ENCODE data around the gene CELA2A. TPM values are rescaled to one million over a fixed set of nuclear protein-coding genes. Genes with fewer than 3 reads are reported as not detected.

Gene CELA2A
- total RNA-seq, 1 experiment from 2014 or later, result not detected

- TF ChIP-seq CTCF (IDR thresholded peaks at IDR 0.05; ENCODE audit: unreplicated experiment), result no peak
- intact Hi-C loops (cut with micrococcal nuclease), result no loop called here
- H3K27ac Mint-ChIP-seq (ENCODE audit: low read depth, unreplicated experiment), result no peak overlapping the region
- DNase-seq (ENCODE audit: unreplicated experiment), result no peak
- H3K4me3 Mint-ChIP-seq (ENCODE audit: unreplicated experiment), result no peak overlapping the region
- ChIA-PET POLR2A (no interaction called here), CTCF (interaction anchor here (0.6 to 1.8 kb wide), 3 partner anchors 32 to 564 kb away, joined by 3 to 8 read pairs (median 3); no protein-coding TSS in a partner anchor)
- no peaks in the 10 kb centered on the region for H3K36me3 Mint-ChIP-seq (ENCODE audit: insufficient read depth, unreplicated experiment)
- H3K4me1 Mint-ChIP-seq (ENCODE audit: insufficient read depth, unreplicated experiment), result no peaks in the 10 kb centered on the region
- no TSS peak for BruUV-seq (replicated peaks)
- H3K27me3 Mint-ChIP-seq (ENCODE audit: insufficient read depth, unreplicated experiment), result no peaks in the 10 kb centered on the region
- no peaks in the 10 kb centered on the region for H3K9me3 Mint-ChIP-seq (ENCODE audit: unreplicated experiment)
These were observed 11.8 kb upstream of the CELA2A start for GRCh38 chr1:15444468-15445389.

- no TSS peak for BruUV-seq (replicated peaks)
- H3K36me3 Mint-ChIP-seq (ENCODE audit: insufficient read depth, unreplicated experiment), result no peaks in the 10 kb centered on the region
- ChIA-PET POLR2A (no interaction called here), CTCF (interaction anchor here (0.9 kb wide), 1 partner anchor 301 kb away, joined by 4 read pairs; no protein-coding TSS in a partner anchor)
- H3K27me3 Mint-ChIP-seq (ENCODE audit: insufficient read depth, unreplicated experiment), result no peaks in the 10 kb centered on the region
- TF ChIP-seq CTCF (IDR thresholded peaks at IDR 0.05; ENCODE audit: unreplicated experiment), result no peak
- H3K4me3 Mint-ChIP-seq (ENCODE audit: unreplicated experiment), result no peak overlapping the region
- no peak overlapping the region for H3K27ac Mint-ChIP-seq (ENCODE audit: low read depth, unreplicated experiment)
- intact Hi-C loops (cut with micrococcal nuclease), result no loop called here
- DNase-seq (ENCODE audit: unreplicated experiment), result no peak
- no peaks in the 10 kb centered on the region for H3K9me3 Mint-ChIP-seq (ENCODE audit: unreplicated experiment)
- no peaks in the 10 kb centered on the region for H3K4me1 Mint-ChIP-seq (ENCODE audit: insufficient read depth, unreplicated experiment)
These were observed 11.0 kb upstream of the CELA2A start for GRCh38 chr1:15445390-15446122.

- no TSS peak for BruUV-seq (replicated peaks)
- Mint-ChIP-seq H3K36me3 (ENCODE audit: insufficient read depth, unreplicated experiment) (no peaks in the 10 kb centered on the region), H3K27me3 (ENCODE audit: insufficient read depth, unreplicated experiment) (no peaks in the 10 kb centered on the region), H3K4me3 (ENCODE audit: unreplicated experiment) (no peak overlapping the region), H3K27ac (ENCODE audit: low read depth, unreplicated experiment) (no peak overlapping the region), H3K9me3 (ENCODE audit: unreplicated experiment) (no peaks in the 10 kb centered on the region), H3K4me1 (ENCODE audit: insufficient read depth, unreplicated experiment) (no peaks in the 10 kb centered on the region)
- CTCF ChIA-PET, result interaction anchor here (0.9 kb wide), 1 partner anchor 302 kb away, joined by 4 read pairs; no protein-coding TSS in a partner anchor
- POLR2A ChIA-PET, result no interaction called here
- intact Hi-C loops (cut with micrococcal nuclease), result no loop called here
- DNase-seq (ENCODE audit: unreplicated experiment), result no peak
- TF ChIP-seq CTCF (IDR thresholded peaks at IDR 0.05; ENCODE audit: unreplicated experiment), result no peak
These were observed 10.3 kb upstream of the CELA2A start for GRCh38 chr1:15446212-15446611.

GRCh38 chr1:15448877-15449462, 7.6 kb upstream of the CELA2A start:
- Mint-ChIP-seq H3K4me1 (ENCODE audit: insufficient read depth, unreplicated experiment) (no peaks in the 10 kb centered on the region), H3K4me3 (ENCODE audit: unreplicated experiment) (no peak overlapping the region), H3K36me3 (ENCODE audit: insufficient read depth, unreplicated experiment) (no peaks in the 10 kb centered on the region), H3K27me3 (ENCODE audit: insufficient read depth, unreplicated experiment) (no peaks in the 10 kb centered on the region), H3K9me3 (ENCODE audit: unreplicated experiment) (no peaks in the 10 kb centered on the region), H3K27ac (ENCODE audit: low read depth, unreplicated experiment) (no peak overlapping the region)
- POLR2A ChIA-PET, result interaction anchor here (0.7 kb wide), 1 partner anchor 18 kb away, joined by 3 read pairs; no protein-coding TSS in a partner anchor
- no peak for DNase-seq (ENCODE audit: unreplicated experiment)
- no peak for TF ChIP-seq CTCF (IDR thresholded peaks at IDR 0.05; ENCODE audit: unreplicated experiment)
- intact Hi-C loops (cut with micrococcal nuclease), result no loop called here
- no TSS peak for BruUV-seq (replicated peaks)
- CTCF ChIA-PET, result interaction anchor here (1.2 kb wide), 1 partner anchor 126 kb away, joined by 3 read pairs; no protein-coding TSS in a partner anchor

Data from MCF 10A (cell line).